Measurements from ENCODE around the gene KRT40. TPM values are rescaled to one million over a fixed set of nuclear protein-coding genes. Genes with fewer than 3 reads are reported as not detected.

The KRT40 gene
- total and polyA plus RNA-seq, 10 of the 15 experiments (the other 5 are each of a cell fraction or from before 2014, with no cell fraction given): not detected

- ChIA-PET RAD21 (ENCODE audit: unreplicated experiment) (no interaction called here), POLR2A (no interaction called here), CTCF (no interaction called here), SMC1A (ENCODE audit: uncharacterized antibody, unreplicated experiment) (no interaction called here)
- no peaks in the 10 kb centered on the region for H3K36me3 ChIP-seq (ENCODE audit: control insufficient read depth in 2 of 2, insufficient read depth in 2 of 2, low read length in 1 of 2)
- no peaks in the 10 kb centered on the region for H3K79me2 ChIP-seq (ENCODE audit: control insufficient read depth, insufficient read depth, low read length)
- WGBS (ENCODE audit: insufficient coverage, insufficient replicate concordance, low lambda C conversion rate, missing lambda C conversion rate): 84% methylated on average over 2 of the region's 2 CpGs
- H3K27ac ChIP-seq (ENCODE audit: control insufficient read depth, insufficient read depth): no peak overlapping the region
- H2AFZ ChIP-seq (ENCODE audit: control insufficient read depth, low read depth, low read length): no peak overlapping the region
- no peaks in the 10 kb centered on the region for H4K20me1 ChIP-seq (ENCODE audit: control insufficient read depth, insufficient read depth)
- ATAC-seq (no peak), FAIRE-seq (no peak), DNase-seq (ENCODE audit: low read depth, low spot score) (no peak)
- H3K27me3 ChIP-seq (replicated peaks in 1 of 2; ENCODE audit: control insufficient read depth in 2 of 2, insufficient read depth in 2 of 2, low read length in 1 of 2): peaks cover 0 to 8% of the 10 kb centered on the region in 2 experiments; a peak in 1 of 4 replicates
- no peaks in the 10 kb centered on the region for H3K9me3 ChIP-seq (replicated peaks; ENCODE audit: control insufficient read depth, insufficient read depth, low read length)
- no peak overlapping the region for H3K9ac ChIP-seq (ENCODE audit: control insufficient read depth, insufficient read depth, low read length)
- no peak overlapping the region for H3K4me3 ChIP-seq
- in situ Hi-C loops (cut with MboI): no loop called here
- intact Hi-C loops (cut with micrococcal nuclease; ENCODE audit: unreplicated experiment): no loop called here
- TF ChIP-seq, protein P1, sequence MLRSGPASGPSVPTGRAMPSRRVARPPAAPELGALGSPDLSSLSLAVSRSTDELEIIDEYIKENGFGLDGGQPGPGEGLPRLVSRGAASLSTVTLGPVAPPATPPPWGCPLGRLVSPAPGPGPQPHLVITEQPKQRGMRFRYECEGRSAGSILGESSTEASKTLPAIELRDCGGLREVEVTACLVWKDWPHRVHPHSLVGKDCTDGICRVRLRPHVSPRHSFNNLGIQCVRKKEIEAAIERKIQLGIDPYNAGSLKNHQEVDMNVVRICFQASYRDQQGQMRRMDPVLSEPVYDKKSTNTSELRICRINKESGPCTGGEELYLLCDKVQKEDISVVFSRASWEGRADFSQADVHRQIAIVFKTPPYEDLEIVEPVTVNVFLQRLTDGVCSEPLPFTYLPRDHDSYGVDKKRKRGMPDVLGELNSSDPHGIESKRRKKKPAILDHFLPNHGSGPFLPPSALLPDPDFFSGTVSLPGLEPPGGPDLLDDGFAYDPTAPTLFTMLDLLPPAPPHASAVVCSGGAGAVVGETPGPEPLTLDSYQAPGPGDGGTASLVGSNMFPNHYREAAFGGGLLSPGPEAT (IDR thresholded peaks at IDR 0.05; ENCODE audit: low read depth): no peak
- TF ChIP-seq ZBTB40 (IDR thresholded peaks at IDR 0.05; ENCODE audit: borderline replicate concordance): no peak
- TF ChIP-seq SIN3A (IDR thresholded peaks at IDR 0.05; ENCODE audit: low read depth, low read length): no peak
- no peak for TF ChIP-seq RFX5 (IDR thresholded peaks at IDR 0.05; ENCODE audit: low read depth, low read length)
- TF ChIP-seq E2F8 (IDR thresholded peaks at IDR 0.05; ENCODE audit: low read depth, partially characterized antibody): no peak
- no peak for TF ChIP-seq BACH1 (IDR thresholded peaks at IDR 0.05; ENCODE audit: borderline replicate concordance)
- H3K4me2 ChIP-seq (ENCODE audit: control insufficient read depth, insufficient read depth): no peak overlapping the region
- BruUV-seq (replicated peaks): no TSS peak
- no peaks in the 10 kb centered on the region for H3K4me1 ChIP-seq (ENCODE audit: control insufficient read depth, insufficient read depth, low read length)
Observed at GRCh38 chr17:40993084-40993483, 9.0 kb upstream of the KRT40 start.
